Mesendoderm (in vitro differentiated cells): Measurements from ENCODE around the gene SPATA31D4. TPM values are rescaled to one million over a fixed set of nuclear protein-coding genes. Genes with fewer than 3 reads are reported as not detected.
A peak's percentile ranks its signal among the peaks of the same experiment; 100 is the strongest.

Experiments
- DNase-seq: peaks from one replicate; pipeline ENCODE4 v3.0.0; 2013
- H2AK5ac ChIP-seq: 2 replicates; pipeline ENCODE4 v1.6.1; 2013; ENCODE audit warnings: low read length, inconsistent platforms
- H2BK120ac ChIP-seq: 2 replicates; pipeline ENCODE4 v1.6.1; 2013; ENCODE audit warnings: low read depth, mild to moderate bottlenecking, low read length, moderate library complexity, mixed read lengths
- H2BK15ac ChIP-seq: replicated peaks from 2 replicates; pipeline ENCODE4 v1.6.1; 2013; ENCODE audit warnings: low read depth, mild to moderate bottlenecking, moderate library complexity
- H2BK5ac ChIP-seq: 2 replicates; pipeline ENCODE4 v1.6.1; 2013; ENCODE audit warnings: low read length, inconsistent platforms
- H3K18ac ChIP-seq: 2 replicates; pipeline ENCODE4 v1.6.1; 2013; ENCODE audit warnings: mild to moderate bottlenecking, low read length, mixed read lengths
- H3K23ac ChIP-seq: one replicate; pipeline ENCODE4 v1.6.1; 2013; ENCODE audit warnings: low read length
- H3K27ac ChIP-seq: 2 replicates; pipeline ENCODE4 v1.5.1; 2013; ENCODE audit warnings: low read depth, mild to moderate bottlenecking, inconsistent platforms, low read length, moderate library complexity
- H3K27me3 ChIP-seq: 2 replicates; pipeline ENCODE4 v1.6.1; 2013; ENCODE audit warnings: low read length, control low read depth, mild to moderate bottlenecking, inconsistent platforms; ENCODE audit not compliant: insufficient read depth, poor library complexity
- H3K36me3 ChIP-seq: 2 replicates; pipeline ENCODE4 v1.6.1; 2013; ENCODE audit warnings: low read length, inconsistent platforms; ENCODE audit not compliant: control insufficient read depth, insufficient read depth
- H3K4ac ChIP-seq: one replicate; pipeline ENCODE4 v1.6.1; 2013; ENCODE audit warnings: low read depth, mild to moderate bottlenecking, low read length, moderate library complexity
- H3K4me1 ChIP-seq: 2 replicates; pipeline ENCODE4 v1.6.1; 2013; ENCODE audit warnings: low read depth, low read length, inconsistent platforms; ENCODE audit not compliant: control insufficient read depth
- H3K4me2 ChIP-seq: 2 replicates; pipeline ENCODE4 v1.6.1; 2013; ENCODE audit warnings: low read length
- H3K4me3 ChIP-seq: 2 replicates; pipeline ENCODE4 v1.5.1; 2013; ENCODE audit warnings: mild to moderate bottlenecking, low read length
- H3K56ac ChIP-seq: one replicate; pipeline ENCODE4 v1.6.1; 2013; ENCODE audit warnings: low read length
- H3K79me1 ChIP-seq: 2 replicates; pipeline ENCODE4 v1.6.1; 2013; ENCODE audit warnings: low read length, inconsistent platforms
- H3K79me2 ChIP-seq: 2 replicates; pipeline ENCODE4 v1.6.1; 2013; ENCODE audit warnings: mild to moderate bottlenecking, low read length; ENCODE audit not compliant: control insufficient read depth, insufficient read depth
- H3K9ac ChIP-seq: 2 replicates; pipeline ENCODE4 v1.6.1; 2013; ENCODE audit warnings: low read length, inconsistent platforms
- H4K5ac ChIP-seq: one replicate; pipeline ENCODE4 v1.6.1; 2013; ENCODE audit warnings: low read length
- H4K8ac ChIP-seq: one replicate; pipeline ENCODE4 v1.6.1; 2013; ENCODE audit warnings: low read depth, mild to moderate bottlenecking, control low read depth, low read length, moderate library complexity
- WGBS: extraction: QIAGEN DNeasy Blood & Tissue Kit; methylation state at CpG from one replicate; pipeline ENCODE4 v1.1.7; 2013; ENCODE audit warnings: low lambda C conversion rate, missing lambda C conversion rate; ENCODE audit not compliant: insufficient coverage; ENCODE audit errors: extremely low coverage; 5-methylcytosine and 5-hydroxymethylcytosine counted together
- small RNA-seq: library from polyadenylated mRNA; stranded (forward); fragments of <200 nt; extraction: miRNeasy Mini kit (QIAGEN cat#:217004); gene quantifications from one replicate; pipeline ENCODE3, GENCODE V24; 2013; ENCODE audit not compliant: insufficient read depth

Gene SPATA31D4

GRCh38 chr9:81979196-81979595, 51.0 kb downstream of the SPATA31D4 start:
- no peak overlapping the region for H3K27ac ChIP-seq
- H3K79me1 ChIP-seq = no peaks in the 10 kb centered on the region
- no peaks in the 10 kb centered on the region for H3K4me1 ChIP-seq
- no peak overlapping the region for H4K5ac ChIP-seq
- peak; percentile 2 for DNase-seq
- no peak overlapping the region for H3K18ac ChIP-seq
- WGBS = no CpG with 5 or more reads among the region's 2 CpGs
- no peak overlapping the region for H3K9ac ChIP-seq
- no peak overlapping the region for H2BK120ac ChIP-seq
- H2BK15ac ChIP-seq = no peak overlapping the region
- no peak overlapping the region for H3K4me2 ChIP-seq
- H2AK5ac ChIP-seq = no peak overlapping the region
- H3K4me3 ChIP-seq = no peak overlapping the region
- no peaks in the 10 kb centered on the region for H3K79me2 ChIP-seq
- no peak overlapping the region for H3K56ac ChIP-seq
- H3K23ac ChIP-seq = no peak overlapping the region
- no peaks in the 10 kb centered on the region for H3K27me3 ChIP-seq
- no peak overlapping the region for H3K4ac ChIP-seq
- H3K36me3 ChIP-seq = no peaks in the 10 kb centered on the region
- H2BK5ac ChIP-seq = no peak overlapping the region
- H4K8ac ChIP-seq = no peak overlapping the region

- H3K4me1 ChIP-seq = no peaks in the 10 kb centered on the region
- no peak overlapping the region for H3K27ac ChIP-seq
- no peak overlapping the region for H2AK5ac ChIP-seq
- H3K79me1 ChIP-seq = no peaks in the 10 kb centered on the region
- no peaks in the 10 kb centered on the region for H3K27me3 ChIP-seq
- H3K23ac ChIP-seq = no peak overlapping the region
- H2BK5ac ChIP-seq = no peak overlapping the region
- H2BK15ac ChIP-seq = no peak overlapping the region
- no peak overlapping the region for H3K56ac ChIP-seq
- no peak overlapping the region for H3K18ac ChIP-seq
- H4K8ac ChIP-seq = no peak overlapping the region
- no peak for DNase-seq
- H3K36me3 ChIP-seq = no peaks in the 10 kb centered on the region
- no peak overlapping the region for H2BK120ac ChIP-seq
- no peak overlapping the region for H3K9ac ChIP-seq
- no peak overlapping the region for H3K4me2 ChIP-seq
- no peak overlapping the region for H3K4ac ChIP-seq
- no peak overlapping the region for H3K4me3 ChIP-seq
- H4K5ac ChIP-seq = no peak overlapping the region
- H3K79me2 ChIP-seq = no peaks in the 10 kb centered on the region
Measured at GRCh38 chr9:81980568-81980967, 52.3 kb downstream of the SPATA31D4 start.

- H2BK120ac ChIP-seq = no peak overlapping the region
- H2BK15ac ChIP-seq = no peak overlapping the region
- no peak overlapping the region for H4K5ac ChIP-seq
- DNase-seq = no peak
- no peak overlapping the region for H3K4me2 ChIP-seq
- H3K56ac ChIP-seq = no peak overlapping the region
- H2BK5ac ChIP-seq = no peak overlapping the region
- H3K27me3 ChIP-seq = no peaks in the 10 kb centered on the region
- H2AK5ac ChIP-seq = no peak overlapping the region
- no peak overlapping the region for H3K4me3 ChIP-seq
- H3K4ac ChIP-seq = no peak overlapping the region
- no peaks in the 10 kb centered on the region for H3K79me1 ChIP-seq
- no peaks in the 10 kb centered on the region for H3K79me2 ChIP-seq
- no peak overlapping the region for H4K8ac ChIP-seq
- no peaks in the 10 kb centered on the region for H3K36me3 ChIP-seq
- no peak overlapping the region for H3K9ac ChIP-seq
- no peak overlapping the region for H3K18ac ChIP-seq
- H3K4me1 ChIP-seq = no peaks in the 10 kb centered on the region
- no CpG with 5 or more reads among the region's 4 CpGs for WGBS
- no peak overlapping the region for H3K23ac ChIP-seq
- H3K27ac ChIP-seq = no peak overlapping the region
Measured at GRCh38 chr9:81981883-81982282, 53.7 kb downstream of the SPATA31D4 start.

Small RNA genes within 50 kb of the gene (small RNA-seq; reads per million reads assigned to genes)
- gene RF00189 (not detected), gene RNA5SP287 (not detected)
